Astrocyte of the cerebellum (primary cell): ENCODE data around the gene KIF26A.

Experiments
- DNase-seq: peaks from one replicate; pipeline ENCODE4 v3.0.0-alpha.2; 2011; ENCODE audit warnings: low read depth
- H3K4me3 ChIP-seq: 2 replicates; pipeline ENCODE4 v1.5.1; 2011; ENCODE audit warnings: mild to moderate bottlenecking, low read depth, low read length, moderate library complexity
- CTCF ChIP-seq: IDR thresholded peaks from 2 replicates; pipeline ENCODE4 v1.5.1; 2012; ENCODE audit warnings: low read length, low read depth, moderate library complexity, mild to moderate bottlenecking; ENCODE audit errors: missing control alignments
- in situ Hi-C: cut with HindIII; loops from 2 replicates; pipeline ENCODE4 v1.10.0; 2017; ENCODE audit warnings: low sequenced_read_pairs

Gene KIF26A

GRCh38 chr14:104181761-104182530 is 43.6 kb downstream of the KIF26A start:
- in situ Hi-C loops = no loop called here
- no peak for TF ChIP-seq CTCF
- no peak overlapping the region for H3K4me3 ChIP-seq
- no peak for DNase-seq

GRCh38 chr14:104182857-104183425 is 44.6 kb downstream of the KIF26A start:
- no peak overlapping the region for H3K4me3 ChIP-seq
- TF ChIP-seq CTCF = no peak
- in situ Hi-C loops = no loop called here
- no peak for DNase-seq

GRCh38 chr14:104183796-104184195 is 45.4 kb downstream of the KIF26A start:
- no peak for TF ChIP-seq CTCF
- DNase-seq = no peak
- H3K4me3 ChIP-seq = no peak overlapping the region
- in situ Hi-C loops = no loop called here

GRCh38 chr14:104184506-104184905 is 46.1 kb downstream of the KIF26A start:
- no peak overlapping the region for H3K4me3 ChIP-seq
- no peak for TF ChIP-seq CTCF
- DNase-seq = no peak
- in situ Hi-C loops = no loop called here

GRCh38 chr14:104184911-104185499 is 46.6 kb downstream of the KIF26A start:
- H3K4me3 ChIP-seq = no peak overlapping the region
- TF ChIP-seq CTCF = no peak
- no peak for DNase-seq
- in situ Hi-C loops = no loop called here

- H3K4me3 ChIP-seq = no peak overlapping the region
- no peak for TF ChIP-seq CTCF
- in situ Hi-C loops = no loop called here
- no peak for DNase-seq
Observed at GRCh38 chr14:104185916-104186495, 47.6 kb downstream of the KIF26A start.
